Mesodermal cell (in vitro differentiated cells): ENCODE measurements around the gene TNS3.

Experiments used
- H3K27ac ChIP-seq: 2 replicates; pipeline ENCODE4 v1.7.0; 2013; ENCODE audit warnings: mild to moderate bottlenecking, low read depth, low read length, moderate library complexity; ENCODE audit not compliant: severe bottlenecking
- H3K36me3 ChIP-seq: 2 replicates; pipeline ENCODE4 v1.7.1; 2013; ENCODE audit warnings: mild to moderate bottlenecking, low read length, moderate library complexity; ENCODE audit not compliant: control insufficient read depth, insufficient read depth
- H3K4me1 ChIP-seq: one replicate; pipeline ENCODE4 v1.7.1; 2013; ENCODE audit warnings: mild to moderate bottlenecking, low read length; ENCODE audit not compliant: insufficient read depth, control insufficient read depth, poor library complexity, severe bottlenecking
- H3K4me3 ChIP-seq: 2 replicates; pipeline ENCODE4 v1.7.0; 2013; ENCODE audit warnings: low read length, control low read depth, mild to moderate bottlenecking; ENCODE audit not compliant: insufficient read depth, poor library complexity, severe bottlenecking; ENCODE audit errors: extremely low read depth
- H3K9me3 ChIP-seq: 2 replicates; pipeline ENCODE4 v1.7.1; 2013; ENCODE audit warnings: mild to moderate bottlenecking, low read length, moderate library complexity; ENCODE audit not compliant: control insufficient read depth
- WGBS, 2 experiments: methylation state at CpG; one replicate each; pipeline ENCODE4 v1.1.5; 2013; ENCODE audit warnings: missing lambda C conversion rate in 2 of 2; ENCODE audit not compliant: insufficient coverage in 2 of 2; 5-methylcytosine and 5-hydroxymethylcytosine counted together

Gene TNS3

GRCh38 chr7:47423196-47423595 is 158.7 kb downstream of the TNS3 start:
- no peaks in the 10 kb centered on the region for H3K4me1 ChIP-seq
- peaks cover 54% of the 10 kb centered on the region for H3K36me3 ChIP-seq
- WGBS, 2 experiments: 100% methylated on average over 2 to 3 of the region's 3 CpGs
- peaks cover 14% of the 10 kb centered on the region for H3K9me3 ChIP-seq
- no peak overlapping the region for H3K27ac ChIP-seq
- no peak overlapping the region for H3K4me3 ChIP-seq

GRCh38 chr7:47422611-47423010 is 159.3 kb downstream of the TNS3 start:
- Histone ChIP-seq H3K36me3 (peaks cover 49% of the 10 kb centered on the region), H3K4me1 (no peaks in the 10 kb centered on the region), H3K27ac (no peak overlapping the region), H3K9me3 (peaks cover 14% of the 10 kb centered on the region), H3K4me3 (no peak overlapping the region)
- WGBS, 2 experiments: 100% methylated on average over 2 of the region's 3 CpGs; no CpG with 5 or more reads in 1 of the 2 experiments

- Histone ChIP-seq H3K9me3 (peaks cover 14% of the 10 kb centered on the region), H3K4me1 (no peaks in the 10 kb centered on the region), H3K4me3 (no peak overlapping the region), H3K36me3 (peaks cover 48% of the 10 kb centered on the region), H3K27ac (no peak overlapping the region)
- WGBS, 2 experiments: 100% methylated on average over 1 to 2 of the region's 4 CpGs
Observed at GRCh38 chr7:47421456-47421855, 160.5 kb downstream of the TNS3 start.

- peaks cover 50% of the 10 kb centered on the region for H3K36me3 ChIP-seq
- WGBS, 2 experiments: 96 to 97% methylated on average over 10 of the region's 11 CpGs
Observed at GRCh38 chr7:47420122-47420780, 161.7 kb downstream of the TNS3 start.

GRCh38 chr7:47419471-47419870 is 162.4 kb downstream of the TNS3 start:
- H3K36me3 ChIP-seq: peaks cover 54% of the 10 kb centered on the region
- no peaks in the 10 kb centered on the region for H3K4me1 ChIP-seq
- no peak overlapping the region for H3K27ac ChIP-seq
- H3K9me3 ChIP-seq: peaks cover 14% of the 10 kb centered on the region
- WGBS, 2 experiments: 100% methylated on average over 1 of the region's 1 CpG
- no peak overlapping the region for H3K4me3 ChIP-seq

More at GRCh38 chr7:47420122-47420780, 161.7 kb downstream of the TNS3 start:
- no peak overlapping the region for H3K27ac ChIP-seq
- peaks cover 14% of the 10 kb centered on the region for H3K9me3 ChIP-seq
- no peaks in the 10 kb centered on the region for H3K4me1 ChIP-seq
- no peak overlapping the region for H3K4me3 ChIP-seq

- H3K9me3 ChIP-seq: peaks cover 14% of the 10 kb centered on the region
- no peaks in the 10 kb centered on the region for H3K4me1 ChIP-seq
- WGBS, 2 experiments: 79 to 89% methylated on average over 2 to 4 of the region's 5 CpGs
- peaks cover 57% of the 10 kb centered on the region for H3K36me3 ChIP-seq
- H3K4me3 ChIP-seq: no peak overlapping the region
- no peak overlapping the region for H3K27ac ChIP-seq
Observed at GRCh38 chr7:47418601-47419309, 163.2 kb downstream of the TNS3 start.

GRCh38 chr7:47416492-47417480 is 165.1 kb downstream of the TNS3 start:
- Histone ChIP-seq H3K4me1 (no peaks in the 10 kb centered on the region), H3K27ac (no peak overlapping the region), H3K9me3 (peaks cover 14% of the 10 kb centered on the region), H3K4me3 (no peak overlapping the region), H3K36me3 (peaks cover 52% of the 10 kb centered on the region)
- 87 to 93% methylated on average over 18 of the region's 21 CpGs for WGBS, 2 experiments

GRCh38 chr7:47415318-47416212 is 166.3 kb downstream of the TNS3 start:
- Histone ChIP-seq H3K4me3 (no peak overlapping the region), H3K4me1 (no peaks in the 10 kb centered on the region), H3K27ac (no peak overlapping the region), H3K9me3 (peaks cover 10% of the 10 kb centered on the region), H3K36me3 (peaks cover 47% of the 10 kb centered on the region)
- 95 to 96% methylated on average over 13 to 17 of the region's 17 CpGs for WGBS, 2 experiments

- Histone ChIP-seq H3K4me1 (no peaks in the 10 kb centered on the region), H3K4me3 (no peak overlapping the region), H3K9me3 (peaks cover 1% of the 10 kb centered on the region), H3K36me3 (peaks cover 39% of the 10 kb centered on the region), H3K27ac (no peak overlapping the region)
- WGBS, 2 experiments: 94 to 96% methylated on average over 15 to 17 of the region's 17 CpGs
Observed at GRCh38 chr7:47414342-47415317, 167.3 kb downstream of the TNS3 start.
